GM12874 (cell line): ENCODE results near the gene TUBA4B.

Experiments
- TF ChIP-seq, protein P1 (sequence below): IDR thresholded peaks from 2 replicates; pipeline ENCODE4 v1.5.1; 2011; ENCODE audit warnings: low read depth, mild to moderate bottlenecking, control low read depth, low read length, moderate library complexity; ENCODE audit not compliant: insufficient read depth

The TUBA4B gene

DNA sequence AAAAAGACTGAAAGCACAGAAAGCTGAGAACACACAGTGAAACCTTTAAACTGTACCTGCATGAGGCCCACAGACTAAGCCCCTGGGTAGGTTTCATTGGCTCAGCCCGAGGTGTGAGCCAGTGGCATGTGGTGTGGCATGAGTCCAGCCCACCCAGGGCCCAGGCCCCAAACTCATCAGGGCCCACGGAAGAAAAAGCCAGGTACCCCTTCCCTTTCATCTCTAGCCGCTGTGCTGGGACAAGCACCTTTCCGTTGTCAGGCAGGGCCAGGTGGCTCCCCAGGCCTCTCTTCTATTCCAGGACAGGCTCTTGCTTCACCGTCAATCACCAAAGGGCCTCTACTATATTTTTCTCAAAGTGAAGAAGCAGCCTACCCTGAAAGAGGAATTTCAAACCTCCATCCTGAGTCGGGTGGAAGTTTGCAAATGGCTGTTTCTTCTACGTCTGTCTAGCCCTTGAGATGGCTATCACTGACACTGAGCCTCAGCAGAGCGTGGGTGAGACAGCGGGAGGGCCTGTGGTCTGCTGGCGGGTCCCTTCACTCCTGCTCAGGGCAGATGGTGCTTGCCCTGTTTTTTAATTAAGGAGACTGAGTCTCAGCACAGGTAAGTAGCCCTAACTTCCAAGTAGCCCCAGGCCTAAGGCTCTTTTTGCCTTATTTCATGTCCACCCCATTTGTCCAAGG, 34.7 kb downstream of the TUBA4B start:
- TF ChIP-seq, protein P1, sequence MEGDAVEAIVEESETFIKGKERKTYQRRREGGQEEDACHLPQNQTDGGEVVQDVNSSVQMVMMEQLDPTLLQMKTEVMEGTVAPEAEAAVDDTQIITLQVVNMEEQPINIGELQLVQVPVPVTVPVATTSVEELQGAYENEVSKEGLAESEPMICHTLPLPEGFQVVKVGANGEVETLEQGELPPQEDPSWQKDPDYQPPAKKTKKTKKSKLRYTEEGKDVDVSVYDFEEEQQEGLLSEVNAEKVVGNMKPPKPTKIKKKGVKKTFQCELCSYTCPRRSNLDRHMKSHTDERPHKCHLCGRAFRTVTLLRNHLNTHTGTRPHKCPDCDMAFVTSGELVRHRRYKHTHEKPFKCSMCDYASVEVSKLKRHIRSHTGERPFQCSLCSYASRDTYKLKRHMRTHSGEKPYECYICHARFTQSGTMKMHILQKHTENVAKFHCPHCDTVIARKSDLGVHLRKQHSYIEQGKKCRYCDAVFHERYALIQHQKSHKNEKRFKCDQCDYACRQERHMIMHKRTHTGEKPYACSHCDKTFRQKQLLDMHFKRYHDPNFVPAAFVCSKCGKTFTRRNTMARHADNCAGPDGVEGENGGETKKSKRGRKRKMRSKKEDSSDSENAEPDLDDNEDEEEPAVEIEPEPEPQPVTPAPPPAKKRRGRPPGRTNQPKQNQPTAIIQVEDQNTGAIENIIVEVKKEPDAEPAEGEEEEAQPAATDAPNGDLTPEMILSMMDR = no peak

- TF ChIP-seq, protein P1 = no peak
These were observed 36.1 kb downstream of the TUBA4B start for GRCh38 chr2:219289195-219289536.

- TF ChIP-seq, protein P1 = no peak
These were observed 36.7 kb downstream of the TUBA4B start for GRCh38 chr2:219289537-219290361.

DNA sequence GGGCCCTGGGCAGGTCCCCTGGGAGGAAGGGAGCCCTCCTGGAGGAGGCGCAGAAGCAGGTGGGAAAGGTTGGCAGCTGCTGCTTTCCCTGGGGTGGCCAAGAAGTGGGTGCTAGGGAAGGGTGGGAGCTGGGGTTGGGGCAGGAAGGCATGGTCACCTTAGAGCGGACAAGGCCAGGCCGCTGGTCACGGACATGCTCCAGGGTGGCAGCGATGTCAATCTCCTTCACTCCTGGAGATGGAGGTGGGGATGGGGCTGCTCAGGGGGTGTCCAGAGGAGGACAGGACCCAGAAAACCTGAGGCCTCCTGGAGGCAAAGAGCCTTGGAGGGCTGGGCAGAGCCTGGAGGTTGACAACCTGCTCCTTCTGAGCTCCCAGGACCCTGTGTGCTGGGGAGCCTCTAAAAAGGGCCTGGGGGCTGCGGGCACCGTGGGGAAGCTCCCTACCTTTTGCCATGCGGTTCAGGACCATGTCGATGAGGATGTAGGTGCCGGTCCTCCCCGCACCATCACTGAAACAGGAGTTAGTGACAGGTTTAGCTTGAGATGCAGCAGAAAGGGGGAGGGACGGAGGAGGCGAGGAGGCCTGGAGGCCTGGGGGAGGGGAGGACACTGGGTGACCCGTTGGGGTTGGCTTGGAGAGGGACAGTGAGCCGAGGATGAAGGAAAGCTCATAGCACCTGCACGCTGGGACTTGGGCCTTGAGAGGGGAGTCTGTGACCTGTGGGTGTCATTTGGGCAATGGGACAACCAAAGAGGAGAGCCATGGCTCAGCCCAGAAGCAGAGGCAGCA, 37.5 kb downstream of the TUBA4B start:
- TF ChIP-seq, protein P1 = no peak

- TF ChIP-seq, protein P1 = no peak
These were observed 38.4 kb downstream of the TUBA4B start for GRCh38 chr2:219291394-219291793.

- TF ChIP-seq, protein P1 = no peak
These were observed 39.0 kb downstream of the TUBA4B start for GRCh38 chr2:219291910-219292490.

- TF ChIP-seq, protein P1 = no peak
These were observed 39.6 kb downstream of the TUBA4B start for GRCh38 chr2:219292616-219293015.
